ENCODE measurements around the gene CREB3L2.
"Not testable (repeated sequence)": the region's sequence is repeated elsewhere in the genome, so short reads cannot be mapped to it uniquely, and the experiment has no call there.

The CREB3L2 gene

DNA sequence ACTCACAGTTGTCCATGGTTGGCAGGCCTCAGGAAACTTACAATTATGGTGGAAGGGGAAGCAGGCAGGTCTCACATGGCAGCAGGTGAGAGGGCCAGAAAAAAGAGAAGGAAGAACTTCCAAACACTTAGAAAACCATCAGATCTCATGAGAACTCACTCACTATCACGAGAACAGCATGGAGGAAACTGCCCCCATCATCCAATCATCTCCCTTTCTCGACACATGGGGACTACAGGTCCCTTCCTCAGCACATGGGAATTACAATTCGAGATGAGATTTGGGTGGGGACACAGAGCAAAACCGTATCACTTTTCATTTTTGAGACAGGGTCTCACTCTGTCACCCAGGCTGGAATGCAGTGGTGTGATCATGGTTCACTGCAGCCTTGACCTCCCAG is 12.3 kb upstream of the CREB3L2 start:
- not testable (repeated sequence) for DNase-seq (ENCODE audit: low spot score)

DNA sequence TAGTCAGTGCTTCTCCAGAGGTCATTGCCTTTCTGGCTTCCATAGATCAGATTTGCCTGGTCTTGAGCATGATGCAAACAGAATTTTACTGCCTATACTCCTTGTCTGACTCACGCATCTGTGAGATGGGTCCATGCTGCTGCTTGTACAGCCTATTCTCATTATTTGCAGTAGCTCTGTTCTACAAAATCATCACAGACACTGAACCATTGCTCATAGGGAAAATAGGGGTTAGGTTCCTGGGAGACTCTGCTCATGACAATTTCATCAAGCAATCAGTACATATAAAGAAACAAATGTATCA is 7.4 kb upstream of the CREB3L2 start:
- DNase-seq (ENCODE audit: low spot score), result no peak

DNA sequence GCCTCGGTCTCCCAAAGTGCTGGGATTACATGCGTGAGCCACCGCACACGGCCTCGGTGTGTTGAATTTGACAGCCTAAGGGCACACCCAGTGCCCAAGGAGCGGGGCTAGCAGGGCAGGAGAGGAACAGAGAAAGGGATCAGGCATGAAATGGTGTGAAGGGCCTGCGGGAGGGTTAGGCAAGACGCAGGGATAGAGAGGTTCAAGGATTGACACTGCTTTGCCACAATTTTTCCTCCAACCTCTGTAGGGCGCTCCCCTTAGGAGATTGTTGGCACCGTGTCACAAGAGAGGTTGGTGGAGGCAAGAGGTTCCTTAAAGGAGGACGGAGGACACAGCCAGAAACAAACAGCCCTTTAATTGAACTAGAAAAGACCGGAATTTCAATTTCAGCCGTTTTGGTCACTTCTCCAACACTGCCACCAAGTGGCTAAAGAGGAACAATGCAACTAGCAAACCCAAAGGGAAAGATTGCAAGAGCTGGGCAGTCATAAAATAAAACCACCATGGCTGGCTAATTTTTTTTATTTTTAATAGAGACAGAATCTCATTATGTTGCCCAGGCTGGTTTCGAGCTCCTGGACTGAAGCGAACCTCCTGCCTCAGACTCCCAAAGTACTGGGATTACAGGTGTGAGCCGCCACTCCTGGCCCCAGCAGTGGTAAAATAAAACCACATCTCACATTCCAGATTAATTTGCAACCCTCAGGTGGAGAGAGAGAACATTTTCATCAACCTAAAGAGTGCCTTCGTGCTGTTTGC is 6.9 kb upstream of the CREB3L2 start:
- DNase-seq (ENCODE audit: low spot score), result peak; percentile 74

DNA sequence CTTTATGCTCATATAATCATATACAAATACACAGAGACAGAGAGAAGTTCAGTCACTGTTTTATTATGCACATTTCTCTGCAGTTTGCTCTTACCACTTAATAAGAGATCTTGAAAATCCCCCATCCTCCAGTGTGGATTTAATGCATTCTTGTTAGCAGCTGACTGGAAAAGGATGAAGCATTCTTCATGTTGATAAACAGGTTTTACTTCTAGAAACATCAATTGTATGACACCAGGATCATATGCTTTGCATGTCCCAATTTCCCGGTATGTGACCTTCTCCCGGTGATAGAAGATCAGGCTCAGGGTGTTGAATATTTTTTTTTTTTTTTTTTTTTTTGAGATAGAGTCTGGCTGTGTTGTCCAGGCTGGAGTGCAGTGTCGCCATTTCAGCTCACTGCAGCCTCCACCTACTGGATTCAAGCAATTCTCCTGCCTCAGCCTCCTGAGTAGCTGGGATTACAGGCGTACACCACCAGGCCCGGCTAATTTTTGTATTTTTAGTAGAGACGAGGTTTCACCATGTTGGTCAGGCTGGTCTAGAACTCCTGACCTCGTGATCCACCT is 6.2 kb upstream of the CREB3L2 start:
- DNase-seq (ENCODE audit: low spot score), result no peak

DNA sequence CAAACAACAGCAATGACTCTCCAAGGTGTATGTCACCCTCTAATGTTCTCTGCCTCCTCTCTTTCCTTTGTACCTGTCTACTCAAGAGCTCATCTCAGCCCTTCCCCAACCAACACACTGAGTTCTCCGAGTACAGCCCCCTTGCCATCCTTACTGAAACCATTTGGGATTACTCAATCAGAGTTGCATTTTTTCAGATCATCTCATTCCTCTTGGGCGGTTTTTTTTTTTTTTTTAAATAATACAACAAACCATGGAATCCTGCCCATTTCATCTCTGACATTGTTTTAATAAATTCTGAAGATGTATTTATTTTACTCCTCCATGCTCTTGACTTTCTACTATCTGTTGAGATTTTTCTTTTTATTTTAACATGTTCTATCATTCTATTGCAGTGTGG is 4.2 kb upstream of the CREB3L2 start:
- no peak for DNase-seq (ENCODE audit: low spot score)

DNA sequence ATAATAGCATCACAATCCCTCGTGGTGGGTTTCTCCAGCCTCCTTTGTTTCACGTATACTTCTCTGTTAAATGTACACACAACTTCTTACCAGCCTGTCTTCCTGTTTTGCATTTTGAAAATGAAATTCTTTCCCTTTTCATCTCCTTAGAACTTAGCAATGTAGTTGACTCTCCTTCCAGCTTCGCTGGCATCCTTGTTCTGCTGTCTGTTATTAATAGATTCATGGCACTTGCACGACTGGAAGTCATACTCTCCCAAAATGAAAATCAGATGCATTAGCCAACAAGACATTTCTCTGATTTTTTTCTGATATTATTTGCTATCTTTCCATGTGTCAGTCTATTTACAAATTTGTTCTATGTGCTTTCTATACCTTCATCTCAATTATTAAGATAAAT is 3.0 kb upstream of the CREB3L2 start:
- no peak for DNase-seq (ENCODE audit: low spot score)

DNA sequence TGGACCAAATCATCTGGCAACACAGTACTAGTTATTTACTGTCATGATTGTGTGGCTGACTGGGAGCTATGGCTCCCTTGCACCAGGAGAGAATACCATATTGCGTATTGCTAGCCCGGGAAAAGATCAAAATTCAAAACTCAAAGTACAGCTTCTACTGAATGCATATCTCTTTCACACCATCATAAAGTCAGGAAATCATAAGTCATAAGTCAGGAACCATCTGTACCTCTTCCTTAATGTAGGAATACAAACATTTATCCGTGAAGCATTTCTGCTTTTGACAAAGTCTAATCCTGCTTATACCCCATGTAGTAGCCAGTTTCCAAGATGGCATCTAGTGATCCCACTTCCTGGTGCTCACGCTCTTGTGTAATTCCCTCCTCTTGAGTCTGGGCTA is 2.2 kb upstream of the CREB3L2 start:
- DNase-seq (ENCODE audit: low spot score), result no peak

DNA sequence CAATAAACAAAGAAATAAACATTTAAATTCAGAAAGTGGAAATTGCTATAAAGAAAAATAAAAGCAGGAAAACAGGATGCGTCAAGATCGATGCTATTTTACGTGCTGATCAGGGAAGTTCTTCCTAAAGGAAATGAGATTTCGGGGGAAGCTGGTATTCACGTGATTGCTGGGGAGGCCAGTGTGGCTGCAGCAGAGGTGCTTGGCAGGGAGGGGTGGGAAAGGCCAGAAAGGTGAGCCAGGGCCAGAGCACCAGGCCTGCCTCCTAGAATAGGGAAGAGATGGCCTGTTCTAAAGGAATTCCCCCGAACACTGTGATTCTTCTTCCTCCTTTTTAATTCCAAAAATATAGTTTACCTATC is 923 bp upstream of the CREB3L2 start:
- DNase-seq (ENCODE audit: low spot score), result no peak

DNA sequence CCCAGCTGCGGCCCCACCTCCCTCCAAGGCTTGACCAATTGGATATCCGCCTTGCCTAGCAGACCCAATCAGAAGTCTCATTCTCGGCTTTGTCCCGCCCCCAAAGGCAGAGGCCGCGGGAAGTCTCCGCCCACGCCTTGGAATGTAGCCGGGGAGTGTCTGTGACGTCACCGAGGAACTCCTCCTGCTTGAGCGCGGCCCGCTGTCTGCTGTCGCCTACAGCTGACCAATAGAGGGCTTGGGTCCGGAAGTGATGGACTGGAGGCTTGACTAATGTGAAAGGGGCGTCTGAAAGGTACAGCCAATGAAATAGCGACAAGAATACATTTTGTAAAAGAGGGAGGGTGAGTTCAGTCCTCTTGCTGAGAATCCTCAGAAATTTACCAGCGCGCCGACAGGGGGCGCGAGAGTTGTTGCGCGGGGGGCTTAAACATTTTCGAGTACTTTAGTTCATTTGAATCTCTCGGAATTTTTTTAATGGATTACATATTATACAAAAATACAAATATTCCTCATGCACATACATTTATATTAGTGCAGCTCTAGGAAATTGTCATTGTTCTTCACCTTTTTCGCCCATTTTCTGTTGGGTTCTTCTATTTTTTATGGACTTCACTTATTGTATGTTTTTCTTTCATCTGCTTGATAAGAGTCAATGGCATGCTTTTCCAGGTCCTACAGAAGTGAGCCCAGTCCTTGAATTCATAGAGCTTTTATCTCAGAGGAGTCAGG is 376 bp upstream of the CREB3L2 start:
- peak; percentile 100 for DNase-seq (ENCODE audit: low spot score)

DNA sequence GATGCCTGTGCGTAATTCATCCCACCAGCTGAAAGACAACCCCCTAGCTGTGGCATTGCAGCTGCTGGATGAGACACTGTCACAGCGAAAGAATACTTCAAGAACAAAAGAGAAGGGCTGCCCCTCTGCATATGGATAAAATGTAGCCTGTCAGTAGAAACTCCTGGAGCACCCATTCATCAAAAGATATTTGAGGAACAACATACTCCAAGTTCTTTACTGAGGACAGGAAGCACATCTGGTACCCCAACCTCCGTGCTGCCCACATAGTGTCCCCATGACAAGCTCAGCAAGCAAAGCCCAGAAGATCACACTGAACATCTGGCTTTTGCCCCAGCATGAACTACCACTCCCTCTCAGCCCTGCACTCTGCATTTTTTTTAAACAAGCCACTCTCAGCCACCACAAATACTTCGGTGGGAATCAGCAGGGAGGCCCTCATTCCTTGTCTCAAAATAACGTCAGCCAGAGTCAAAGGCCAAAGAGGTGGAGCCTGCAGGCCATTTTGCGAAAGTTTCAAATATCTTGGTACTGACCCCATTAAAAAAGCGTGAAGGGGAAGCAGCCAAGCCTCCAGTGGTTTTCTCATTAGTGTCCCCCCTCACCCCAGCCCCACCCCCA is 1.7 kb downstream of the CREB3L2 start:
- DNase-seq (ENCODE audit: low spot score), result peak; percentile 15

DNA sequence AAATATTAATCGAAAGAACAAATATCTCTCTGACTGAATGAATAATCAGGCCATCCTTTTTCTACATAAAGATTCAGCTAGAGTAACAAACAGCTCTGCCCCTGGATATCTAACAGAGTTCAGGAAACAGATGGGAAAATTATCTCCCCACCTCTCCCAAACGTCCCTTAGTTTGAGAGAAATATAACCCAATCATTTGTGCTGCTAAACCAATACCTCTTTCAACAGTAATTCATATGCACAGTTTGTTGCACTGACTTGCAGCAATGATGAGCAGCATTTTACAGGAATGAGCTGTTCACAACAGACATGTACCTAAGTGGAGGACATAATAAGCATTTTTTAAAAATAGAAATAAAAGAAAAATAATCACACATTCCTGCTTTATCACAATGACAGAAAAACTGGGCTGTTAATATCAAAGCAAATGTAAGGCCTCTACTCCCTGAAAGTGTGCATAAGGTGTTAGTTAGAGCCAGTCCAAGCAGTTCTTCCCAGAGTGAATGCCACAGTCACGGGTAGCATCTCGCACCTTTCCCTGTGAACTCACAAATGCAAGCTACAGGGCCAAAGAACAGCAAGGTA is 2.3 kb downstream of the CREB3L2 start:
- DNase-seq (ENCODE audit: low spot score), result no peak

DNA sequence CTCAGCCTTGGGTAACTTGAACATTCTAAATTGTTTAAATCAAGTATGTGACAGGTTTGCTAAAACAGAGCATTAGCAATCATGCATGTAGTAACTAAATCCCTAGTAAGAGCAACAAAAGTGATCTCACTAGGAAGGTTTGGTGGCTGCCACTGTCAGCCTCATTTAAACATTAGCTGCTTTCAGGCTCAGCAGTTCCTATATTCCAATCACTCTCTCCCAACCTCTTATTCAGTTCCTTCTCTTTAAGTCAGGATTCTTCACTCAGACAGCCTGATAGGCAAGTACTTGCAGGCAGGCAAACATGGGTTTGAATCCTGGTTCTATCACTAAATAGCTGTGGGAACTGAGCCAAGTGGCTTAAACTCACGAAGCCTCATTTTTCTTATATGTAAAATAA is 3.6 kb downstream of the CREB3L2 start:
- no peak for DNase-seq (ENCODE audit: low spot score)

DNA sequence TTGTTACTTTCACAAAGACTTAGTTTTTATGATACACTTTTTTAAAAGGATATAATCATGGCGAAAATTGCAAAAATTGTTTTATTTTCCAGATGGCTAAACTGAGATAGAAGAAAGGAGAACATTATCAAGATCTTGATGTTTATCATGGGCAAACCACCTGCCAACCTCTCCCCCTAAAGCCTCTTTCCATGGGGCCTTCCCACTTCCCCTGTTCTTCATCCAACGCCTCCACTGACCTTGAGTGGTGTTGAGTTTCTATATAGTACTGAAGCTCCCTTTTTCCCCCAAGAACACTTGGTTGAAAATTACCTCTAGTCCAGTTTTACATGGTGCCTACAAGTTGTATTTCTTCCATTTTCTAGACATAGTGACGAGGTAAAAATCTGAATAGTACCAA is 5.0 kb downstream of the CREB3L2 start:
- DNase-seq (ENCODE audit: low spot score), result no peak

DNA sequence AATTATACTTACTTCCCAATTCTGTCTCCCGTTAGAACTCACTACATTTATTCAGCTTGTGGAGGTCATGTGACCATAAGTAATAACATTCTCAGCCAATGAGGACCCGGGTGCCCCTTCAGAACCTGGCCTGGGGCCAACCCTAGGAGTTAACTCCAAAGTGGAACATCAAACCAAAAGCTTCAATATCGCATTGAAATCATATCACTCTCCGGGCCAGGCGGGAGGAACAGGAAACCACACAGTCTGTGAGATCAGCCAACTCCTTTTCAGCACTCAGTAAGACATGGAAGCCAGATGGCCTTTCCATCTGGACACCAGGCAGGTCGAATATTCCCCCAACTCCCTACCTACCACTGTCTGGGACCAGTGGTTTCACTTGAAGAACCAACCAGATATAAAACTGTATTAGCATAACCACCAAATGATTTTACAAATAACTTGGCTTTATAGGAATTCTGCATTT is 5.5 kb downstream of the CREB3L2 start:
- DNase-seq (ENCODE audit: low spot score), result peak; percentile 66

DNA sequence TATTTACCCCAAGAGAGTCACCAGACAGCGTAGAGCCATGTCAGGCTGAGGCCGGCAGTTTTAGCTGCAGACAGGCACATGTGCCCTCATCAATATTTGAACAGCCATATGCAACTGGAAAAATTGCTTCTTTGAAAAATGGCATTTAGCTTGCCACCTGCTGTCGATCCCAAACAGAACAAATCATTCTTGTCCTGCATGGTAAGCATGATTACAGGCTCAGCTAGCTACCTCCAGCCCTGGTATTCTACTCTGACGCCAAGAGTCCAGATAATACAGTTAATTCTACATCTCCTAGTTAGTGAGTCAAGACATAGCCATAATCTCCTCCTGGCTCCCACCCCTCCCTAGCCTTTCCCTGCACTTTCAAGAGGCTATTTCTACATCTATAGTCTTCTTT is 7.7 kb downstream of the CREB3L2 start:
- DNase-seq (ENCODE audit: low spot score), result no peak

DNA sequence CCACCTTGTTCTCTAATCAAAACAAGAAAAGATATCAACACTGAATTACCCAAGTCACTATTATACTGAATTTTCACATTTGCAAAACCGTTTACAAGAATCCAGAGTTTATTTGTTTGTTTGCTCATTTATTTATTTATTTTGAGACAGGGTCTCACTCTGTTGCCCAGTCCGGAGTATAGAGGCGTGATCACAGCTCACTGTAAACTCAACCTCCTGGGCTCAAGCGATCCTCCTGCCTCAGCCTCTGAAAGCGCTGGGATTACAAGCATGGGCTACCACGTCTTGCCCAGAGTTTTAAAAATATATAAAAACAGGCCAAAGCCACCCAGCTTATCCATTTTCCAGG is 8.5 kb downstream of the CREB3L2 start:
- no peak for DNase-seq (ENCODE audit: low spot score)

DNA sequence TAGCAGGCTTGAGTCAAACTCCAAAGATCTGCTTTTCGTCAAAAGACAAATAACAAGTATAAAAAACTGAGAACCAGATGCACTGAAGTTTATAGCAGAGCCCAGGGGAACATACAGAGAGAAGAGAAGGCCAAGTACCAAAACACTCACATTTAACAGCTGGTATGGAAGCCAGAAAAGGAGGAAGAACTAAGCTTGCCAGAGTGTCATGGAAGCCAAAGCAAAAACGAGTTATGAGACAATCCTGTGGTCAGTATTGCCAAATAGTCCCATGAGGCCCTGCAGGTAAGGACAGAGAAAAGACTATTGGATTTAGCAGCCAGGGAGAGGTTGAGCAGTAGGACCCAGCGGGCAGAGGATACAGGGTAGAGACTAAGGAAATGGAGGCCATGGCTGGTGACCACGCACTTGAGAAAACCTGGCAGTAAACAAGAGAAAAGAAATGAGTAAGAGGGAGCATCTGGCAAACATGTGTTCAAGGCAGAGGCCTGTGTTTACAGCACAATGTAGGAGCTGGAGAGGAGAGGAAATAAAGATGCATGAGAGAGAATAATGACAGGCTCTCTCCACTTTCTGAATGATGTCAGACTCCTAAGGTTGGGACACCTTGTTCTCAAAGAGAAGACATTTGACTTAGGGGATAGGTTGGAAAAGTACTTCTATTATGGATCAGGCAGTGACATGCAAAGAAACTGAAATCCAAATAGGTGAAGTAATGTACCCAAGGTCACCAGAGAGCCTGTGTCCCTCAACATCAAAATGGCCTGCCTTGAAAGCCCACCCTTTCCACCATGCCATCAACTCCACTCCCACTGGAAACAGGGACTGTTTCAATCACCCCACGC is 9.1 kb downstream of the CREB3L2 start:
- no peak for DNase-seq (ENCODE audit: low spot score)

DNA sequence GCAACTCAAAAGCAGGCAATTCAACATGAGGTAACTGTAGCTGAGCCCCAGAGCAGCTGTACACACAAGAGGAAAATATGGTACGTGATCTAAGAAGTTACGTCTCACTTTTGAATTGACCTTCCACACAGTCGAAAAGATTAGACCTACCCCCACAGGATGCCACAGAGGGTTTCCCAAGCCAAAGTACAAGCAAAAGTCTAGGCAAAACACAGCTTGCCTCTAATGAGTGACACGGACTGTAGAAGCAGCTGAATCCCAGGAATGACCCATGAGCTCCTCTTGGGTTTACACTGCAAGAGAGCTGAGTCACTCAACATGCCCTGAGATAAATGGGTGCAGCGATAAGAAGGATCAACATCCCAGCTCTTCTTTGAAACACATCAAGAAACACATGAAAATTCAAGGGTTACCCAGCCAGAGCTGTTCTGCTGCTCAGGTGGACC is 9.8 kb downstream of the CREB3L2 start:
- DNase-seq (ENCODE audit: low spot score), result no peak

DNA sequence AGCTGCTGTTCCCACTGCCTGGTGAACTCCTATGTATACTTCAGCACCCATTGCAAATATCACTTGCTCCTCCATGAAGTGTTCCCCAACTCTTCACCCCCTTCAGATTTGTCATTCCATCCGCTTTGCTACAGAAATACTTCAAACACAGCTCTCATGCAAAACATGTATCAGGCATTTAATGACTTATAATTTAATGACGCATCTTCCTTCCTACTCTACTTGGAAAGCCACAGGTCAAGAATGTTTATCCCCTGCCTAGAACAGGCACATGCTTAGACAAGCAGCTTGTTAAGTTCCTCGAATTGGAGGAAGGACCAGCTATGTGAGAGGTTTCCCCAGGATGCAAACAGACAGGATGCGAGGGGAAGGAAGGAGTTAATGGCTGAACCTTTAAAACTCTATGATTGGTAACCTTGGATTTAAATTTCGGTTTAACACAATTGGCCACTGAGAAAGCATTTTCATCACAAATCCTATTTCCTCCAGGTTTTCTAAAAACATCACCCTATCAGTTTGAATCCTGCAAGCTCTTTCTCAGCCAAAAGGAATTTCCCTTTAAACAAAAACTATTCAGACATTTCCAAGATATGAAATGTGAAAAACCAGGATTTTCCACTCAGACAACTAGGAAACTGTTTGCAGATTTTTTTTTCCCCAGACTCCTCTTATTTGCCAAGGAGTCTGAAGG is 11.5 kb downstream of the CREB3L2 start:
- no peak for DNase-seq (ENCODE audit: low spot score)

DNA sequence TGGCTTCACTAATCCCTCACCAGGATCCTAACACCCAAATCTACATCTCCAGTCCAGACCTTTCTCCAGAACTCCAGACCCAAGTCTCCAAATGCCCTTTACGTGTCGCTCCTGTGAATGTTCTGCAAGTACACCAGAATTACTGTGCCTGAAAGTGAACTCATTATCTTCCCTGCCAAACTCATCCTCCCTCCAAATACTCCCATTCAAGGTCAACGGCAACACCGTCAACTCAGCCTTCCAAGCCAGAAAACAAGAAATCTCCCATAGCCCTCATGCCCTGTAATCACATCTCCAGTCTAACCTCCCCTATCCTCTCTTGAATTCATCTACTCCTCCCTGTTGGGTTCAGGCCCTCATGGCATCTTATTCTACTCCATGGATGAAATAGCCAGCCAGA is 12.3 kb downstream of the CREB3L2 start:
- no peak for DNase-seq (ENCODE audit: low spot score)

DNA sequence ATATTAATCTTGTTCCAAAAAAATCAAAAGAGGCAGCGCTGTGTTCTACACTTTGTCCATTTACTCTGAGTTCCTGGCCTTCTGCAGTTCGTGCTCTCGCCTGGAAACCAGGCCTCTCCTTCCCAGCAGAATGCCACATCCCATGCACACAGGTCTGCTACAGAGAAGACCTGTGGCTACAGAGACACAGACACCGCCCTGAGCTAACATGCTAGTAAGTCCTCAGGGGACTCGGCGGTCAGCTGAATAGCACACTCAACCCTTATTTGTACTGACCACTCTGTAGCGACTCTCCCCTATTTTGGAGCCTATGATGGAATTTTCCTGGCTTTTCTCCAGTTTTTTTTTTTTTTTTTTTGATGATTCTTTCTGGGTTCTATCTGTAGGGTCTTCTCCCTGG is 12.8 kb downstream of the CREB3L2 start:
- DNase-seq (ENCODE audit: low spot score), result no peak
